HG02885 (cell line): Measurements from ENCODE around the gene PNRC1.
A peak's percentile ranks its signal among the peaks of the same experiment; 100 is the strongest.
"Not testable (repeated sequence)": the region's sequence is repeated elsewhere in the genome, so short reads cannot be mapped to it uniquely, and the experiment has no call there.

Source experiments
- ATAC-seq: cut with Tn5 transposase; IDR thresholded peaks from one replicate; pipeline ENCODE4 v1.9.1; 2021; ENCODE audit warnings: mild to moderate bottlenecking; ENCODE audit not compliant: unreplicated experiment, poor library complexity

Gene PNRC1

DNA sequence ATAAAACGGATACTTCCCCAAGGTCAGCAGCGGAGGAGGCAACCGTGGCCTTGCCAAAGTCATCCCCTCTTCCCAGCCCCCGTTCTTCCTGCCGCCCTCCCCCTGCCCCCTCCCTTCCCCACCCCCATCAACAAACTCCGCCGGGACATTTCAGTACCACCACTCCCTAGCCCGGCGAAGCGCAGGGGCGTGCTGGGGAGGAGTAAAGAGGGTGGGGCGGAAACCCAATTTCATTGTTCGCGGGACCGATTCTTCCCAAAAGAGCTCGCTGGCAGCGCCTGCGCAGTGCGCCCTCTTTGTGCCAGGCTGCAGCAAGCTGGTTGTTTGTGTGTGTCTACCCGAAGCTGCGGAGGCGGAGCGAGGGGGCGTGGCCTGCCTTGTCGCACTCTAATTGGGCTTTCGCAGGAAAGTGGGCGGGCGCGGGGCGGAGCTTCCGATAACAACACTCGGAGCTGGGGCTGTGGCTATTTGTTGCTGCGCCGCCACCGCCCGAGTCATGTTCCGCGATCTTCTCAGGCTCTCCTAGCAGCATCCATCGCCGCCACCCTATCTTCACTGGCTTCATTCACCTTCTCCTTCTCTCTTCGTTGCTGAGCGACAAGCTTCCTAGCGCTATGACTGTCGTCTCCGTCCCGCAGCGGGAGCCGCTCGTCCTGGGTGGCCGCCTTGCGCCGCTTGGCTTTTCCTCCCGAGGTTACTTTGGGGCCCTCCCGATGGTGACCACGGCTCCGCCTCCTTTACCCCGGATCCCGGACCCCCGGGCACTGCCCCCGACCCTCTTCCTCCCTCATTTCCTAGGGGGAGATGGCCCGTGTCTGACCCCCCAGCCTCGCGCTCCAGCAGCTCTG, at the start of gene PNRC1:
TSS of gene PNRC1 (plus strand) at position 471 of the 848 bp plus-strand sequence. CDS start at position 615, 144 bp downstream.
- ATAC-seq, result peak; percentile 68

- no peak for ATAC-seq
Measured at GRCh38 chr6:89032599-89032998, 48.0 kb upstream of the PNRC1 start.

DNA sequence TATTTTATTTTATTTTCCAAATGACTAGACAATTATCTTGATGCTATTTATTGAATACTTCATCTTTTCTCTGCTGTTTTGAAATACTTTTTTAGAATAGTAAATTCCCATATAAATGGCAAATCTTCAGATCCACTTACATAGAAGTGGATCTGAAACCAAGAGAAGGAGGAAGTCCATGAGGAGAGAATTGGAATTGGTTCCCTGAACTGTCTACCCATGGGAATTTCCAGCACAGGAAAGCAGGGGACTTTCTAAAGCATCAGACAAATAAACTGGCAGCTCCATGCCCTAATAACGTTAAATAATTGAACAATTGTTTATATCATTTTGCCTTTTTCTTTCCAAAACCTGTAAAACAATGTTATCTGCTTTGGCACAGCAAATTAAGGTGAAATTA, 47.1 kb upstream of the PNRC1 start:
- no peak for ATAC-seq

DNA sequence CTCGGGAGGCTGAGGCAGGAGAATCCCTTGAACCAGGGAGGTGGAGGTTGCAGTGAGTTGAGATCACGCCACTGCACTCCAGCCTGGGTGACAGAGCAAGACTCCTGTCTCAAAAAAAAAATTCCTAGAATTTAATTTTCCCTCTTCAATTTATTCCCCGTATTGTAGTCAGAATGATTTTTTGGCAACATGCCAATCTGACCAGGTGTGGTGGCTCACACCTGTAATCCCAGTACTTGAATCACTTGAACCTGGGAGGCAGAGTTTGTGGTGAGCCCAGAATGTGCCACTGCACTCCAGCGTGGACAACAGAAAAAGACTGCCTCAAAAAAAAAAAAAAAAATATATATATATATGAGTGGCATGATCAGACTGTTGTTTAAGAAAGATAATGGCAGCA, 46.4 kb upstream of the PNRC1 start:
- not testable (repeated sequence) for ATAC-seq

DNA sequence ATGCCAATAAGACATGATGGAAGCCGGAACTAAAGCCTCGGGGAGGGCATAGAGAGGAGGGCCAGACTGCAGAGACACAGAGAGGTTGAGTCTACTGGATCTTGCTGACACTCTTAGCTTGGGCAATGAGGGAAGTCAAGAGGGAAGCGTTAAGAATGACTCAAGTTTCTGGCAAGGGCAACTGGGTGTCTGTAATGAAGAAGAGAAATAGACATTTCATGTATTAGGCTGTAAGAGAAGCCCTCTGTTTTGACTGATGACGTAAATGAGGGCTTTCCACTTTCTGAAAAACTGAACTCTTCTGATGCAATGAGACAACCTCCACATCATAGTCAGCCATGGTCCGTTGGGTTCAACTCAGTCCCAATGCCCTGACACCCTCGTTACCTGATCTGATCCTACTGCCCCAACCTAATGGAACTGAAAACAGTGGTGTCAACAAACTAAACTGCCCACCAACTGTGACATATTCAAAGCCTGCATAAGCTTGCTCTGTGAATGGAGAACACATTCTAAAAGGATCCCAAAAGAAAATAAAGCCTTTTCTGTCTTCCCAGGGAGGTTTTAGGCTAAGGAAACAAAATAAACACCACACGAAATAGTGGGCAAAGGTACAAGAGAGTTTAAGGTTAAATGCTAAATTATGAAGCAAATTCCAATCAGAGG, 45.8 kb upstream of the PNRC1 start:
- ATAC-seq, result no peak

GRCh38 chr6:89035252-89036101, 45.1 kb upstream of the PNRC1 start:
- no peak for ATAC-seq

GRCh38 chr6:89037141-89037900, 43.2 kb upstream of the PNRC1 start:
- no peak for ATAC-seq

DNA sequence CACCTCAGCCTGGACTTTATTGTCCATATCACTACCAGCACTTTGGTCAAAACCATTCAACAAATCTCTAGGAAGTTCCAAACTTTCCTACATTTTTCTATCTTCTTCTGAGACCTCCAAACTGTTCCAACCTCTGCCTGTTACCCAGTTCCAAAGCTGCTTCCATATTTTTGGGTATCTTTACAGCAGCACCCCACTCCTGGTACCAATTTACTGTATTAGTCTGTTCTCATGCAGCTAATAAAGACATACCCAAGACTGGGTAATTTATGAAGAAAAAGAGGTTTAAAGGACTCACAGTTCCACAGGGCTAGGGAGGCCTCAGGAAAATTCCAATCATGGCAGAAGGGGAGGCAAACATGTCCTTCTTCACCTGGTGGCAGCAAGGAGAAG, 42.7 kb upstream of the PNRC1 start:
- not testable (repeated sequence) for ATAC-seq

GRCh38 chr6:89042664-89043063, 37.9 kb upstream of the PNRC1 start:
- ATAC-seq, result no peak

- no peak for ATAC-seq
Measured at GRCh38 chr6:89044328-89045010, 36.1 kb upstream of the PNRC1 start.

- no peak for ATAC-seq
Measured at GRCh38 chr6:89045011-89045387, 35.6 kb upstream of the PNRC1 start.

GRCh38 chr6:89045576-89045975, 35.0 kb upstream of the PNRC1 start:
- ATAC-seq, result no peak

DNA sequence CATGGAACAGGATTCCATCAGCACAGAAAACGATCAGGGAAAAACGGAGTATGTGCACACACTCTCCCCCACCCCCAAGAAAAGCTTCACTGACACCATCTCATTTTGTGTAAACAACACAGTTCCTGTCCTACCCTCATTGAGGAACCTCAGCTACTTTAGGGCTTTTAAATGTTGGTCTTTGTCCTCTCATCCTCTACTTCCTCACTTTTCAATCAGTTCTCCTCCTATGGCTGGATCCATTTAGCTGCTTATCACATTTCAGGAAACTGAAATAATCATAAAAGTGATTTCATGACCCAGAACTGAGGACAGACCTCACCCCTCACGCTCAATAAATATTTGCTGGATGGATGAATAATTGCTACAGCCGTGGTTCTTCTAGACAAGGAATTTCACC, 33.1 kb upstream of the PNRC1 start:
- no peak for ATAC-seq

DNA sequence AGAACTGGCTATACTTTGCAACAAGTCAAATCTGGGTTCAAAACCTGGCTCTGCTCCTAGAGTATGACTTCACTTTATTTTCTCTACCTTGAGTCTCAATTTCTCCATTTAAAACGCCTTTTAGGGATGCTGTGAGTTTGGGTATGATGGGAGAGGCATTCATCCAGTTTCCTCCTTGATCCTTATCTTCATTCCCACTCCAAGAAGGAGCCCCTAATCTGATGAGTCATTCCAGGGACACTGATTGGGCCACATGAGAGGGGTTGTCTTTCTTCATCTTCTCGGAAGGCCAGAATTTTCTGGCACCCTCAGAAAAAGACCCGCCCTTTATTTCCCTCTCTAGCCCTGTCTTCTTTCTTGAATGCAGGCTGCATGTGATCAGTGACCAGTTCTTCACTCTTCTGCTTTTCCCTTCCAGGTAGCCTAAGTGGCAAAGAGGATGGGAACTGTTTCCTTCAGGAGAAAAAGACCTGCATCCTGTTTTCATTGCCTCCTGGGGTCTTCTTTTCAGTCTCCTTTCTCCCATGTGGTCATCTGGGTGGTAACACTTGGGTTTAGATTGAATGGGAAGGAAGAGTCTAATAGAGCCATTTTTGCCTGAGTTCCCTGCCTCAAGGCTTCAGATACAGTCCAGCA, 32.1 kb upstream of the PNRC1 start:
- ATAC-seq, result no peak

DNA sequence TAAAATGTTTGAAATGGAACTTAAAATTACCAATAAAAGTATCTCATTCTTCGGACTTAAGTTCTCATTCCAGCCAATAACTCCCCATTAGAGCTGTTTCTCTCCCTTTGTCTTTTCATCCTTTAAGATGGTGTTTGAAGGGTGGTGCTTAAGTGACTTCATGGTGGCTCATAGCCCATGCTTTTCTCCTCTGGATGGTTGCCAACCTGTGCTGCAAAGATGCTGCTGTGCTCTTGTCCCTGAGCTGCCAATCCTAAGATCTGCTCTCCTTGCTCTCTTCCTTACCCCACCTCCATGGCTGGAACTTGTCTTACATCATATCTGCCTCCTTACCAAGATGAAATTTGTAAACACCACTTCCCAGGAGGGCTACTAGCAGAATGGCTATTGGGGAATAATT, 31.6 kb upstream of the PNRC1 start:
- no peak for ATAC-seq

- no peak for ATAC-seq
Measured at GRCh38 chr6:89050155-89050554, 30.4 kb upstream of the PNRC1 start.

- ATAC-seq, result no peak
Measured at GRCh38 chr6:89050697-89051096, 29.9 kb upstream of the PNRC1 start.

DNA sequence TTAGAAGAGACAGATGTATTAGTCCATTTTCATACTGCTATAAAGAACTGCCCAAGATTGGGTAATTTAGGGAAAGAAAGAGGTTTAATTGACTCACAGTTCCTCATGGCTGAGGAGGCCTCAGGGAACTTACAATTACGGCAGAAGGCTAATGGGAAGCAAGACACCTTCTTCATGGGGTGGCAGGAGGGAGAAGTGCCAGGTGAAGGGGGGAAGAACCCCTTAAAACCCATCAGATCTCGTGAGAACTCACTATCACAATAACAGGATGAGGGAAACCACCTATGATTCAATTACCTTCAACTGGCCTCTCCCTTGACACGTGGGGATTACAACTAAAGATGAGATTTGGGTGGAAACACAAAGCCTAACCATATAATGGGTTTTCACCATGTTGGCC, 28.9 kb upstream of the PNRC1 start:
- ATAC-seq, result no peak

GRCh38 chr6:89054208-89054607, 26.3 kb upstream of the PNRC1 start:
- no peak for ATAC-seq
